Cardiac muscle cell (in vitro differentiated cells and primary cell): ENCODE measurements around the gene CASZ1. TPM values are rescaled to one million over a fixed set of nuclear protein-coding genes. Genes with fewer than 3 reads are reported as not detected.

Source experiments
- DNase-seq, 2 donors: peaks; one replicate each; pipeline versions ENCODE4 v3.0.0 to v3.0.0-alpha.2; 2010 to 2017; ENCODE audit warnings: low read depth in 1 of 2, low spot score in 1 of 2
- H3K27ac ChIP-seq: fragments of 200-600 bp; sonication (generic); 2 replicates; pipeline ENCODE4 v1.5.1; 2016
- H3K27me3 ChIP-seq: fragments of 200-600 bp; sonication (generic); 2 replicates; pipeline ENCODE4 v1.6.0; 2016; ENCODE audit warnings: control low read depth
- H3K36me3 ChIP-seq: fragments of 200-600 bp; sonication (generic); 2 replicates; pipeline ENCODE4 v1.5.1; 2016; ENCODE audit warnings: control low read depth
- H3K4me1 ChIP-seq: fragments of 200-600 bp; sonication (generic); 2 replicates; pipeline ENCODE4 v1.8.1; 2017; ENCODE audit warnings: low read depth, mild to moderate bottlenecking, mixed run types
- H3K4me3 ChIP-seq: fragments of 200-600 bp; sonication (generic); 2 replicates; pipeline ENCODE4 v1.5.1; 2016; ENCODE audit warnings: mild to moderate bottlenecking
- H3K9me3 ChIP-seq: fragments of 200-600 bp; sonication (generic); 2 replicates; pipeline ENCODE4 v1.5.1; 2017; ENCODE audit warnings: low read depth, mild to moderate bottlenecking, control low read depth
- polyA plus RNA-seq: library from polyadenylated mRNA; unstranded; fragments of >200 nt; fragmentation: Nextera tagmentation; extraction: Ambion mirVana; gene quantifications from 2 replicates; pipeline ENCODE4 v1.2.1, GENCODE V29; 2016
- total RNA-seq: library from RNA; depleted of rRNA; stranded (reverse); fragments of >200 nt; gene quantifications from 2 replicates; pipeline ENCODE4 v1.2.3, GENCODE V29; 2016
- TF ChIP-seq, protein P1 (sequence below): IDR thresholded peaks from 2 replicates; pipeline ENCODE4 v1.5.1; 2012; ENCODE audit warnings: low read depth, mild to moderate bottlenecking, low read length

Gene CASZ1
- total and polyA plus RNA-seq, 2 experiments from 2014 or later, result 53.5 to 87.3 TPM

DNA sequence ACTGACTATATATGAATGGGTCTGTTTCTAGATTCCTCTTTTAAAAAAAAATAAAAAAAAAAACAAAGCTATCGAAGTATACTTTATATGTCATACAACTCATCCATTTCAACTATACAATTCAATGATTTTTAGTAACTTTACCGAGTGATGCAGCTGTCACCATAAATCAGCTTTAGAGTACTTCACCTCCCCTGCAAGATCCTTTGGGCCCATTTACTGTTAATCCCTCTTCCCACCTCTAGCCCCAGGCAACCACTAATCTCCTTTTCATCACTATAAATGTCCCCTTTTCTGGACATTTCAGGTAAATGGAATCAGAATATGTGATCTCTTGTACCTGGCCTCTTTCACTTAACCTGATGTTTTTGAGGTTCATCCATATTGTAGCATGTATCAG is 187.8 kb downstream of the CASZ1 start:
- no peak for DNase-seq
- Histone ChIP-seq H3K36me3 (no peaks in the 10 kb centered on the region), H3K27me3 (no peaks in the 10 kb centered on the region), H3K4me1 (no peaks in the 10 kb centered on the region), H3K9me3 (no peaks in the 10 kb centered on the region), H3K27ac (no peak overlapping the region), H3K4me3 (no peak overlapping the region)
- TF ChIP-seq, protein P1, sequence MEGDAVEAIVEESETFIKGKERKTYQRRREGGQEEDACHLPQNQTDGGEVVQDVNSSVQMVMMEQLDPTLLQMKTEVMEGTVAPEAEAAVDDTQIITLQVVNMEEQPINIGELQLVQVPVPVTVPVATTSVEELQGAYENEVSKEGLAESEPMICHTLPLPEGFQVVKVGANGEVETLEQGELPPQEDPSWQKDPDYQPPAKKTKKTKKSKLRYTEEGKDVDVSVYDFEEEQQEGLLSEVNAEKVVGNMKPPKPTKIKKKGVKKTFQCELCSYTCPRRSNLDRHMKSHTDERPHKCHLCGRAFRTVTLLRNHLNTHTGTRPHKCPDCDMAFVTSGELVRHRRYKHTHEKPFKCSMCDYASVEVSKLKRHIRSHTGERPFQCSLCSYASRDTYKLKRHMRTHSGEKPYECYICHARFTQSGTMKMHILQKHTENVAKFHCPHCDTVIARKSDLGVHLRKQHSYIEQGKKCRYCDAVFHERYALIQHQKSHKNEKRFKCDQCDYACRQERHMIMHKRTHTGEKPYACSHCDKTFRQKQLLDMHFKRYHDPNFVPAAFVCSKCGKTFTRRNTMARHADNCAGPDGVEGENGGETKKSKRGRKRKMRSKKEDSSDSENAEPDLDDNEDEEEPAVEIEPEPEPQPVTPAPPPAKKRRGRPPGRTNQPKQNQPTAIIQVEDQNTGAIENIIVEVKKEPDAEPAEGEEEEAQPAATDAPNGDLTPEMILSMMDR, result no peak

GRCh38 chr1:10607228-10607627 is 189.2 kb downstream of the CASZ1 start:
- TF ChIP-seq, protein P1, result no peak
- Histone ChIP-seq H3K27ac (no peak overlapping the region), H3K27me3 (no peaks in the 10 kb centered on the region), H3K36me3 (no peaks in the 10 kb centered on the region), H3K4me3 (no peak overlapping the region), H3K4me1 (no peaks in the 10 kb centered on the region), H3K9me3 (no peaks in the 10 kb centered on the region)
- DNase-seq, result no peak

GRCh38 chr1:10606064-10606463 is 190.4 kb downstream of the CASZ1 start:
- H3K27me3 ChIP-seq, result no peaks in the 10 kb centered on the region
- H3K36me3 ChIP-seq, result no peaks in the 10 kb centered on the region
- H3K4me1 ChIP-seq, result no peaks in the 10 kb centered on the region
- H3K4me3 ChIP-seq, result no peak overlapping the region
- H3K9me3 ChIP-seq, result no peaks in the 10 kb centered on the region
- DNase-seq, result no peak
- TF ChIP-seq, protein P1, result no peak
- H3K27ac ChIP-seq, result no peak overlapping the region

DNA sequence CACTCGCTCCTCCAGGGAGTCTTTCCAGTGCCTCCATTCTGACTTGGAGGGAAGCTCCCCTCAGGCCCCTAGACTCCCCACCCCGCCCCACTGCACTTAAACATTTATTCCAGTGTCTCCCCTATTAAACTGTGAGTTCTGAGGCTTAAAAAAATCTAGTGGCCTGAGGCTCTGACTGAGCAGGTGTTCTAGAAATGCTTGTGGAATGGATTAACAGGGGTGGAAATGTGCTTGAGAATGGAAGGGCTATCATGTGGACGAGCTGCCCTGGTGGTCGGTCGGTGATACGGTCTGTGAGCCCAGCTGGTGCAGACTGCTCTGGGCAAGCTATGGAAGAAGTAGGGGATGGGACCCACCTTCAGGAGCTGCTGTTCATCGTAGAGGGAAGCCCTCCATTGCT is 191.5 kb downstream of the CASZ1 start:
- H3K4me1 ChIP-seq, result no peaks in the 10 kb centered on the region
- H3K9me3 ChIP-seq, result no peaks in the 10 kb centered on the region
- no peak overlapping the region for H3K27ac ChIP-seq
- H3K4me3 ChIP-seq, result no peak overlapping the region
- TF ChIP-seq, protein P1, result no peak
- H3K27me3 ChIP-seq, result no peaks in the 10 kb centered on the region
- H3K36me3 ChIP-seq, result no peaks in the 10 kb centered on the region
- no peak for DNase-seq

GRCh38 chr1:10602936-10603335 is 193.5 kb downstream of the CASZ1 start:
- Histone ChIP-seq H3K27me3 (no peaks in the 10 kb centered on the region), H3K4me1 (no peaks in the 10 kb centered on the region), H3K9me3 (no peaks in the 10 kb centered on the region), H3K27ac (no peak overlapping the region), H3K36me3 (no peaks in the 10 kb centered on the region), H3K4me3 (no peak overlapping the region)
- TF ChIP-seq, protein P1, result no peak
- no peak for DNase-seq
